Measurements from ENCODE around the gene WASL.
"Not testable (repeated sequence)": the region's sequence is repeated elsewhere in the genome, so short reads cannot be mapped to it uniquely, and the experiment has no call there.

WASL gene

DNA sequence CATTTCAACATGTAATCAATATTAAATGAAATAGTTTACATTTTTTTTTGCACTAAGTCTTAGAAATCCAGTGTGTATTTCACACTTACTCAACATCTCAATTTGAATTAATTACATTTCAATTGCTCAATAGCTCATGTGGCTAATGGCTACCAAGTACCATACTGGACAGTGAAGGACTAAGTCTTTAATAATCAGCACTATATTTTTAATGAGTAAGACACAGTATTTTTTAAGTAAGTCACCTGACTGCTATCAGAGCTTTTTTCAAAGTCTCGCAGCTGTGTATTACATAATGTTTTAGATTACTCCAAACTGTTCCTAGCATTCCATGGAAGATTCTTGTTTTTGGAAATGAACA is 19.6 kb downstream of the WASL start:
- DNase-seq: no peak

DNA sequence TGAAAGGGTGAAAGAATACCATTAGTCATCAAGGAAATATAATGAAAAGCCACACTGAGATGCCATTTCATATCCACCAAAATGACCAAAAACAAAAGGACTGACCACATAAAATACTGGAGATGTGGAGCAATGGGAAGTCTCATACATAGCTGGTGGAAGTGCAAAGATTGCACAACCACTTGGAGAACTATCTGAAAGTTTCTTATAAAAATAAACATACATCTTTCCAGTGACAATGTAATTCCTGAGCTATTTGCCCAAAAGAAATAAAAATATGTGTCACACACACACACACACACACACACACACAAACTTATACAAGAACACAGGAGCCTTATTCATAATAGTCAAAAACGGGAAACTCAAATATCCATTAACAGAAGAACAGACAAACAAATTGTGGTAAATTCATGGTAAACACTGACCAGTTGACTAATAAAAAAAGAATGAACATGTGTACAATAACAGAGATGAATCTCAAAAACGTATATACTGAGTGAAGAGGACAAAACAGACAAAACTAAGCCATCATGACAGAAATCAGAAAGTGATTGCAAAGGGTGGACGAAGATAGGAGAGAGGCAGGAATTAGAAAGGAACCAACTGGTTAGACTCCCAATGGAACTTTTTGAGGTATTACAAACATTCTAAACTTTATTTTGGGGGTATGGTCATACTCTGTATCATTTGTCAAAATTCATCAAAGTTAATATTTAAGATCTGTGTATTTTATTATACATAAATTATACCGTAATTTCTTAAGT is 21.5 kb downstream of the WASL start:
- no peak for DNase-seq

DNA sequence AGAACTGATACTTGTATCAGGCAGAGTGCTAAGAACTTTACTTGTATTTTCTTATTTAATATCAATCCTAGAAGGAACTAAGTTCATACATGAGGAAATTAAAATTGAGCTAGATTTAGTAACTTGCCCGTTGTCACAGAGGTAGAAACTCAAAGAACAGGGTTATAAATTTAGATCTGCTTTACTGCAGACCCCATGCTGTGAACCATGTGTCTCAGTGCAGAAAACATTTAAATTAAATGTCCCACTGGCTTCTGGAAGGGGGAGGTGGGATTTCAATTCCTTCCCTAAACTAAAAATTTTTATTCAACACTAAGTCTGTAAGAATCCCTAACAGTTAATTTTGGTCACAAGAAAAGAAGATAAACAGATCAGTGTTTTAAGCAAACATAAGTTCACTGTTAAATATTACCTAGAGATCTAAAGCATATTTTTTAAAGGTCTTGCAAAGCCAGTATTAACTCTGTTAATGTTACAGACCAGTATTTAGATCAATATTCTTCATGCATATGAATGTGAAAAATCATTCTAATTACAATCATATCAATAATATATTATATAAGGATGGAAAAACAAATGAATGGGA is 23.1 kb downstream of the WASL start:
- DNase-seq: no peak

DNA sequence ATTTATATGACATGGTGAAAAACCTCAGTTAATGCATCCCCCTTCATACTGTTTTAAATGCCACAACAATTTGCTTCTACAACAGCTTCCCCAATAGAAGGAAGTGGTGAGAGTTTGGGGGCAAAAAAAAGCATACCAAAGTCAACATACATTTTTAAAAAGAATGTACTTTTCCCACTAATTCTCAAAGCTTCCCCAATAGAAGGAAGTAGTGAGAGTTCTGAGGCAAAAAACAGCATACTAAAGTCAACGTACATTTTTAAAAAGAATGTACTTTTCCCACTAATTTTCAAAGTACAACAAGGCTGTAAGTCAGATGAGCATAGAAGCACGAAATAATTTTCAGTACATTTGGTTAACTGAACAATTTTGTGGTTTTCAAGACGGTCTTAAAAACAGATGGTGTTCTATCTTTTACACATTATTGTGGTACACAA is 24.0 kb downstream of the WASL start:
- DNase-seq: no peak

DNA sequence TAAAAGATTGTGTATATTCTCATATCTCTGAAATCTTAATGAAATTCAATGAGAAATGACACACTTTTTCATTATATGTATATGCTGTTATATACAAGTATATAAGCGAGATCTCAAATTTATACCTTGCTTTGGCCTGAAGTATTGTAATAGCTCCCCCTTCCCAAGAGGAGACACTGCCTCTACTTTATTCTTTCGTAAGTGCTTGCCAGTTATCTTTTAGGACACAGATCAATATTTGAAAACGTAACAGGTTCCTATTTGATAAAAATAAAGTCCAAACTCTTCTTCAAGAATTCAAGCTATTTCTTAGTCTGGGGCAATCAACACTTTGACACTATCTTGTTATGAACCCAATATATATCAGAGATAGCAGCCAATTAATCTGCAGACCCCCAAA is 24.9 kb downstream of the WASL start:
- DNase-seq: no peak

DNA sequence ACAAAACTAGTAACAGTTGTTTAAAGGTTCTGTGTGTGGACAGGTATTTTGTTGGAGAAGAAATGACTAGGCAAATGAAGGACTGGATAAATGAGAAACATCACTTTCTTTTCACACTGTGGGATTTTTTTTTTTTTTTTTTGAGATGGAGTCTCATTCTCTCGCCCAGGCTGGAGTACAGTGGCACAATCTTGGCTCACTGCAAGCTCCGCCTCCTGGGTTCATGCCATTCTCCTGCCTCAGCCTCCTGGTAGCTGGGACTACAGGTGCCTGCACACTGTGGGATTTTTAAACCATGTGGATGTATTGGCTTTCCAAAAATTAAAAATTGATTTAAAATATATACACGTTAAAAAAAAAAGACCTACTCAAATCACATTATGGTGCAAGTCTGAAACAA is 28.3 kb downstream of the WASL start:
- not testable (repeated sequence) for DNase-seq

DNA sequence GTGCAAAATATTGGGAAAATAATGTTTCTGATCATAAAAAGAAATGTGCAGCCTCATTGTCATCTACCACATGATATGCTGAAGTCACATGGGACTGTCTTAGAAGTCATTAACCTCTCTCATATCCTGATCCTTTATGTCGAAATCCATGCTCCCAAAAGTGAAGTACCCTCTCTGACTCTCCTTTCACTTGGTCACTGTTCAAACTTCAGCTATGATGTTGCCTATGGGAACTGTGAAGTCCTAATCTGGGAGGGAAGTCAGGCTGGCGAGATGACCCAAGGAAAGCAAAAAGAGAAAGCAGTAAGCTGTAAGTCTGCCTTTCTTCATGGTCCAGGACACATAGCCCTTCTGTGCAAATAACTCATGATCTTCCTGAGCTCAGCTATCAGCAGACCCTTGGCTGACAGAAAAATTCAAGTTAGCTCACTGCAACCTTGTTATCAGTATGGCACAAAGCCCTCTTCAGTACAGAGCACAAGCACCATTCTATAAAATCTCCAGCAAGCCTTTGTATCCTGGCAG is 29.5 kb downstream of the WASL start:
- no peak for DNase-seq

DNA sequence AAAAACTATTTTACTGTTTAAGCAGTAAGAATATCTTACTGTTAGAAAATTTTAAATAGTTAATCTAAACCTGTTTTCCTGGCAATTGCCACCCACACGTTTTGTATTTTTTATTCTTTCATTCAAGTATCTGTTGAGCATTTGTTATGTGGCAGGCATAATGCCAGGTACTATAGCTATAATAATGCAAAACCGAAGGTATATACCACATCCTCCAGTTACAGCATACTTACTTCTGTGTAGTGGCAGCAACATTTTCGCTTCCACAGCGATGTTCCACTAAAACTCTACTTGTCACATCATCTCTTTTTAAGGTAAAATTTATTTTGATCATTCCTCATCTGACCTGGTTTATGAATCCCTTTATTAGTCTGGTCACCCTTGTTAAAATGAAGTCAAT is 30.0 kb downstream of the WASL start:
- DNase-seq: no peak

DNA sequence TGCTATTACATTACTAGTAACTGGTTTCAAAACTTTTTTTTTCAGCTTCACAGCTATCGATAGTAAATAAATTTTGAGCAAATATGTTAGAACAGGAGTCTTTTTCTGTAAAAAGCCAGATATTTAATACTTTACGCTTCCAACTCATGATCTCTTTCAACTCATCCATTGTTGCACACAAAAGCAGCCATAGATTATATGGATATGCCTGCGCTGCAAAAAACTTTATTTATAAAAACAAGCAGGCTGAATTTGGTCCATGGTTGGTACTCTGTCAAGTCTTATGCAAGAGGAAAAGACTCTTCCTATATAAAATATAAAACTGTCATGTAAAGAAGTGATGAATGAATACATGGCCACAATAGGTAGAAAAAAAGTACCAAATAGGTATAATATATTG is 31.1 kb downstream of the WASL start:
- DNase-seq: no peak

DNA sequence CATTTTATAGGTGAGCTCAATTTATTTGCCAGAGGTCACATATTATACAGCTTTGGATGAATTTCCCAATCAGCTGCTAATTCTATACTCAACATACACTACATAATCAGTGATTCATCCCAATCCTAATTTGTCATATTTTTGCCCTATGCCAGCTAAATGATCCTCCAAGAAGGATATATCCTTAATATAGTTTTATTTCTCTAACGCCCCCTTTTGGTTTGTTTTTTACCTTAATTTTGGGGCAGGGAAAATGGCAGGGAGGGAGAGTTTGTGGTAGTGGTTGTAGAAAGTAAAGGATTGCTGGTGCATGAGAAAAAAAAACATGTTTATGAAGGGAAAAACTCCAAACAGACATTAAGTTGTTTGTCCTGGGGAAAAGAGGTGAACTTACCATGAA is 31.9 kb downstream of the WASL start:
- DNase-seq: no peak

DNA sequence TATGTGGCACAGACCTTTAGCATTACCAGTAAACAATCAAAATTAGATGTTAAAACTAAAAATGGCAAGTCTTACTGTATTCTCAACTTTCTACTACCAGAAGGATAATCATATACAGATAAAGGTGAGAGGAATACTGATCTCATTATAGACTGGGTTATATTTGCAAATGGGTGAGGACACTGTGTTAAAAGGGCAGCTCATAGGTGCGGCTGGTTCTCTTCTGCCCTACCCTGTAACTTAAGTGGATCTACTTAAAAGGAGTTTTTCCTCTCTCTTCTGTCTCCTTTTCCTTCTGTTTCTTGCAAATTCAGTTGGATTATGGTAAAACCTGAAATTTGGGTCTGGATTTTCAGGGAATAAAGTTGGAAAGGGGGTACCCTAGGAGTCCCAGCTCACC is 33.0 kb downstream of the WASL start:
- DNase-seq: no peak

DNA sequence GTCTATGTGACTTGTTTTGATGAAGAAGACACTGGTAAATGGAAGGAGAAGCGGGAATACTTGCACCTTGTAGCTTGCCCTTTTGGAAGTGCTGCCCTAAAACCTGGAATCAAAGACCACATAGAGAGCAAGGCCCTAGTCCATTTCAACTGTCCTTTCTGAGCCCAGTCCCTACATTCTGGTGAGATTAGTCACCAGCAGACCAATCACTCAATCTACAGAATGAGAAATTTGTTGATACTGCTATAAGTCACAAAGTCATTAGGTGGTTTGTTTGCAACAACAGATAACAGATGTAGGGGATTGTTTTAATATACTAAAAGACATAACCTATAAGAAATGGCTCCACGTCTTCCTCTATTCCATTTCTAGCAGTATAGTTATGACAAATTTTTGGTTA is 33.6 kb downstream of the WASL start:
- DNase-seq: no peak

DNA sequence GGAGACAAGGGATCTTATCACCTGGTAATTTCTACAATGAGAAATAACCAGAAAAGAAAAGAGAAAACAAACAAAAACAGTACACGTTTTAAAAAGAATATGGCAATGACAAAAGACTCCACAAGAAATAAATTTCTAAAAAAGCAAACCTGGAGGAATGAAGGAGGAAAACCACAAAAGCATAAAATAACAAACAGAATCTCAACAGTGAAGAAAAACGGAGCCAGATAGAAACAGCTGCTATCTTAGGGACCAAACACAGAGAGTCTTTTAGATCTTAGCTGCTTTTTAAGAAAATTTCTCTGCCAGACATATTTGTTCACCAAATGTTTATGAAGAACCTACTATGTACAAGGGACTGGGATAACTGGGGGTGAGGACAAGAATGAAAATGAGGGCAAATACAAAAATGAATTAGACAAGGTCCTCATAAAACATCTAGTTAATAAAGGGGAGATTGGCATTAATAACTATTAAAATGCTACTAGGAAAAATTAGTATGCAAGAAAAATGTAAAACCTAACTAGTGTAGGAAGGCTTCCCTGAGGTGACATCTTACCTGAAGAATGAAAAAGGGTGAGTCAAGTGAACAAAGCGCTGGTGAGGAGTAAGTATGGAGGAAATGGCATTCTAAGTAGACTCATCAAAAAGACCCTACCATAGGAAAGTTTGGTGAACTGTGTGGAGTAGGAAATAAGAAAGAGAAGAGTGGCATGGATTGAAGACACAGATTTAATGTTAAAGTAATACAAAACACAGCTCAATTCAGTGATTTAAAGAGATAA is 34.3 kb downstream of the WASL start:
- no peak for DNase-seq

DNA sequence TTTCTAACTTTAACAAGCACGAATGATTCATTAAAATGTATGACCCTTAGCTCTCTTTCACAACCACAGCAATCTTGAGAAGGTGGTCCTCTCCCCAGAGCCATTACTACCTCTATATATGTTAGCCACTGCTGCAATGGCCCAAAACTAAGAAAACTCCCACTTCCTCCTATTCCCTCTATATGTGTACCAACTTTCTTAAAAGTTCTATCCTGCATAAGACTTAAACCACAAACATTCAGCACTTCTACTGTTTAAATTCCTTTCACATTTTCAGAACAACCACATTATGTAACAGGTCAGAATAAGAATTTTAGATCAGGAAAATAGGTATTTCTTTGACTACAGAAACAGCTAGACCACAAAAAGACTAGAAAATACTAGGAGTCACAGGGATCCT is 36.2 kb downstream of the WASL start:
- DNase-seq: no peak

DNA sequence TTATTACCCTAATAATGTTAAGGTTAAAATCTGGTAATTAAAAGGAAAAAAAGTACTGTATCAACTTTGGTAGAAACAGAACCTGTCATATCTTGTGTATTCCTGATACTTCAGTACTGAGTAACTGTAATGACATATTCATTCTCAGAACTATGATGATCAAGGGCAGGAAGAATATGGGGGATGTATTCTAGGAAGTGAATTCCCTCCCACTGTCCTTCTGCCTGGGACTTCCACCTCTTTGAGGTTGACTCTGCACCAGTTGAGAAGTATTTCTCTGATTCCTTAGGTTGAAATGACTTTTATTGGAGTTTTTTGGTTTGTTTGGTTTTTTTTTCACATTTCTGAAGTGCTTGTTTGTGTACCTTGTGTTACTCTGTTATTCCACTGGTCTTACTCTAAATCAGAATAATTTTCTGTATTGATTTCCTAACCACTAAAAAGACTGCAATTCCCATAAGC is 36.9 kb downstream of the WASL start:
- DNase-seq: no peak

DNA sequence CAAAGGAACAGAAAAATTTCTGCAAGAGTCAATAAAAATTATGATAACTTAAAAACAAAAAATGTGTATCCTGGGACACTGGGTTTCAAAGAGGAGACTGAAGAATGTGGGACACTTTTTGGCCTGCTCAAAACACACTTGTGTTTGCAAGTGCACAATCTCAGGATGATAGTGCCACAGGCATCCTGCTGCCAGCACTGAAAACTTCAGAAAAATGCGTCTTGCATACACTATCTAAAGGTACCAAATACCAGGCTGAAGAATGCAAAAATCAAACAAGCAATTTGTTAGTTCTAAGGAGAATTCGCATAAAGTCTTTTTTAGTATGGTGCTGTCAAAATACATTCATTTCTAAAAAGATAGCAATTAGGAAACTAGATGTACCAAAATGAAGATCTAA is 38.1 kb downstream of the WASL start:
- no peak for DNase-seq

DNA sequence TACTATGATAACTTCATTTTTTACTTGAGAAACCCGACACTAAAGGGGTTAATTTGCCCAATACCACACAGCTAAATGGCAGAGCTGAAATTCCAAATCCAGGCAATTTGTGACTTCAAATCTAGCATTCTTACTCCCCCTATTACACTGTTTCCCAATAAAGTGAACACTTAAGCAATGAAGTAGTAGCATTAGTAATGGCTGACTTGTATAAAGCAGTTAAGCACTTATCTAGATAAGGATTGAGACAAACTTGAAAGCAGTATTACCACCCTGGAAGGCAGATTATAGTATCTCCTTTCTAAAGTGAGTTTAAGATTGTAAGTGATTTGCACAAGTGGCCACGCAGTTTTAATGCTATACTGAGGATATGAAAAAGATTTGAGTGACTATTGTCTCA is 39.3 kb downstream of the WASL start:
- no peak for DNase-seq

DNA sequence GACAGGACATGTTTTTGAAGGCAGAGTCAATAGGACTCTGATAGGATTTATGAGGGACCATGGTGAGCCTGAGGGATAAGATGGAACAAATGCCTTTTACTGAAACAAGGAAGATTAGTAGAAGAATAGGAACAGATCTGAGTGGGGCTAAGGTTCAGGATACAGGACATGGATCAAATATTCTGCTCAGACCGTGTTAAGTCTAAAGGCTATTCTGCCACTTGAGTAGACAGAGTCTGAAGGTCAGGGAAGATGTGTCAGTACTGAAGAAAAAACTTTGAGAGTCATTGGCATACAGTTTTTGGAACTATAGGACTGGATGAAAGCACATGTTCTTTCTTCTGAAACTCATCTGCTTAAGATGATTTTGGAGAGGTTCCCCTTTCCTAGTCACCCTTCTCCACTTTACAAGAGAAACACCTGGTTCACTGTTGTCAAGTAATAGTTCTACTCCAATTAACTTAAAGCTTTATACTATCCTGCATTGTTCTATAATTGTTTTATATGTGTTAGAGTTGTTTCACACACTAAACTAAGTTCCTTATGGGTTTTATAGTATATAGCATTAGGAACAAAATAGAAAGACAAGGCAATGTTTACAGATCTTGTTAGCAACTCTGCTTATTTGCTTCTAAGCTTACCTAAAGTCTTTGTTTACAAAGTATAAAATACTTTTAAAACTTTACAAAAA is 43.4 kb downstream of the WASL start:
- no peak for DNase-seq

DNA sequence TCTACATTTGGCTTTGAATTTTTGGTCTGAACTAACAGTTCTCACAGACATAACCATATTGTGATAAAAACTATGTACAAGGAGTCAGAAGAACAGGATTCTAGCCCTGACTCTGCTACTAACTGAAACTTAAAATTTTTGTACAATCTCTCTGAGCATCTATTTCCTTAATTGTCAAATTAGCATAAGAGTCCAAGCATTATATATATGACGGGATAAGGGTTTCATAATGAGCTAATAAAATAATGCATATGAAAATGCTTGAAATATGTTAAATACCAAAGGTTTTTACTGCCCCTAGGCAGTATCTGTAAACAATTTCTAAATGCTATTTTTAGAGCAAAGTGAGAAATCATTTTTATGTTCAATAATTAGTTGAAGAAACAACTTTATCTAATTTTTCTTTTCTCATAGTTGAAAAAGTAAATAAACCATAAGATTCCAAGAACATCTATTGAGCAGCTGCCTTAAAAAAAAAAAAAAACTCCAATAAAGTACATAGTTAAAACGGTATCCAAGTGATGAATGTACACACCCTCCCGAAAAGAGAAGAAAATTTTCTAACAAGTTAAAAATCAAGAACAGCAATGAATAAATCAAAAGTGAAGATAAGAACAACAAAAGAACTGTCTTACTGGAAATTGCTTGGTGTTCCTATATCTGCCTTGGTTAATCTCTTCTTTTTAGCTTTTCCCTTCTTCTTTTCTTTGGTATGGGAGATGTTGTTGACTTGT is 52.7 kb downstream of the WASL start:
- DNase-seq: no peak

DNA sequence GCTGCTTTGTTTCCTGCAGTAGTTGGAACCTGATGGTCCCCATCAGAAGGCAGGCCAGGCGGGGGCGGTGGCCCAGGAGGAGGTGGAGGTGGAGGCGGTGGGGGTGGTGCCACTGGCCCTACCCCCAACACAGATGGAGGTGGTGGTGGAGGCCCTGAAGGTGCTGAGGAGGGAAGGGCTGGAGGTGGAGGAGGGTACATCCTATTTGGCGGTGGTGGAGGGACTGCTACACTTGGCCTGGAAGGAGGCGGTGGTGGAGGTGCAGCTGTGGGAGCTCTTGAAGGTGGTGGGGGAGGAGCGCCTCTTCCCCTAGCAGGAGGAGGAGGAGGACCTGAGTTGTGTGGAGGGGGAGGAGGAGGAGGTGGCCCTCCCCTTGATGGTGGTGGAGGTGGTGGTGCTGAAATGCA is 56.3 kb downstream of the WASL start:
- no peak for DNase-seq

DNA sequence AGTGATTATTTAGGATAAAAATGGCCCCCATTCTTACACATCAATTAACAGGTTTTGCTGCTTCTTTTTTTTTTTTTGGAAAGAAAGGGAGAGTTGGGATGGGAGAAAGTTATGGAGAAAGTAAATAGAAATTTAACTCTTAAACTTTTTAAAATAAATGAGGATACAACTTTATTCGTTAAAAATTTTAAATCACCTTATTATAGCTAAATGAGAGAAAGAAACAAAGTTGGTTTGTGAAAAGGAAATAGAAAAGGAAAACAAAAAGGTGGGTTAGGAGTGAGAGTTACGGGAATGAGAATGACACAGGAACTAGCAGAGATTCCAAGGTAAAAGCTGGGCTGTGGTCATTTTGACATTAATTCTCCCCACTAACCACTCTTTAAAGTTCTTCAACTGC is 58.3 kb downstream of the WASL start:
- no peak for DNase-seq

DNA sequence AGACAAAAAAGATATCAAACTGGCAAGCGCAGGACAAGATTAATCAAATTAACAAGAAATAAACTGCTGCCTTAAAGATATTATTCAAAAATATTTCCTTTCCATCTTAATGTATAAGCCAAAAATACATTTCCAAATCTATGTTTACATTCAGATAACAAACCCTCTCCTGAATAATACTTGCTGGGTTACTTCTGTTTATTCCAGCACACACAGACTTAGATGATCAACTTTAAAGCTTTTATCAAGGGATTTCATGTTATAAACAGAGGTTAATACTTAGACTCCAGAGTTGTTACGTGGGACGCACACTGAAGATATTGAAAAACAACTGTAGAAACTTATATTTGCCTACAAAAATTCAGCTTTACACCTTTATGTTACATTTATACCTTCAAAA is 59.6 kb downstream of the WASL start:
- no peak for DNase-seq

DNA sequence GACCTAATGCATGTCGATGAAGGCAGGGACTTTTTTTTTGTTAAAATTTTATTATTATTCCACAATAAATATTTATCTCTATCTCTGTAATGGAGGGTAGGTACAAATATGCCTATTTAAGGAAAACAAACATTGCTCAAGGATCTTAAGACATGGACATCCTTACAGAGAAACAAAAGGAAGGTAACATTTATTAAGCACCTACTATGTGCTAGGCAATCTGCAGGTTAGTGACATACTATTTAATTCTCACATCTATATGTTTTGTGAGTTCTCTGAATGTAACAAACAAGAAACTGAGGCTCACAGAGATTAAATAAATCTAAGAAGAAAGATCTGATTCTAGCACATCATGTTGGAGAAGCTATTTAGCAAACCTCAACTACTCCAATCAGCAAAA is 61.1 kb downstream of the WASL start:
- DNase-seq: no peak
